ENCODE data around the gene TNPO3.

TNPO3 gene

DNA sequence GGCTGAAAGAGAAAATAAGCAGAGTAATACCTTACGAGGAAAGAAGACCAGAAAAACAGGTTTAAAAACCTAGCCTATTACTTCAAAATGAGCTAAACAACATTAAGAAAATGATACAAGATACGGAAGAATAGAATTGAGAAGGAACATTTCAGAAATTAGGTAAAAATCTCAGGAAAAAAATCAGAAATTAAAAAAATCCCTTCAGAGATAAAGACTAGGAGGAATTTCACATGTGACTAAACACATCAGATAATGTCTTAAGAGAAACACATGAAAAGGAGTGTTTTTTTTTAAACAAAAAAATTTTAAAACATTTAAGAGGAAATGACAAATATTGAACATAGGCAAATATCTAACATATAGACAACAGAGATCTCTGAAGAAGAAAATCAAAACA lies 33.3 kb downstream of the TNPO3 start:
- TF ChIP-seq CTCF (IDR thresholded peaks at IDR 0.05; ENCODE audit: extremely low read depth, insufficient read depth, missing control alignments): no peak
- no peak for DNase-seq (ENCODE audit: low spot score)
- in situ Hi-C loops (cut with MboI; ENCODE audit: low pct_unique_long_range_greater_than_20kb, low sequenced_read_pairs, unreplicated experiment): no loop called here

DNA sequence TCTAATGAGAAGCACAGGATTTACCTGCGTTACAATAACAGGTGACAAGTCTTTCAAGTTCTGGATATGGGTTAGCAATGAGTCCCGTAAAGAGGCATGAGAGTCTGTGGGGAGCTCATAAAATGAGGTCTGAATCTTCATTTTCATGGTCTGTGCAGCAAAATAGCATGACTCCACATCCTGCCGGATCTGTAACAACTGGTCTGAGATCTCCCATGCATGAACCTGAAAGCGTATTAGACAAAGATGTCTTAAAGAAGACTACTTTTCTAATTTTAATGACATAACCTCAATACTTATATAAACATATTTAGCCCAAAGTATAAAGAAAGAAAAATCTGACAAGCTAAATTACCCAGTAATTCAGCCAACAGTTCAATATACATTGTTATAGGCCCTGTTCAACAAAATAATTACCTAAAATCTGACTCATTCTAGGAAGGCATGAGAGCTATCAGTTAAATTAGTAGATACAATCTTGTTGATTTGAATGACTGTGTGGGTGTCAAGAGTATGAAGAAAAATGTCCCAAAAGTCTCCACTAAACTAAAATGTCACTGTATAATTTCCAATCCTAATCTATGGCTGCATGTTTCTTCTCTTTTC lies 36.9 kb downstream of the TNPO3 start:
- in situ Hi-C loops (cut with MboI; ENCODE audit: low pct_unique_long_range_greater_than_20kb, low sequenced_read_pairs, unreplicated experiment): no loop called here
- no peak for TF ChIP-seq CTCF (IDR thresholded peaks at IDR 0.05; ENCODE audit: extremely low read depth, insufficient read depth, missing control alignments)
- DNase-seq (ENCODE audit: low spot score): peak; percentile 32

DNA sequence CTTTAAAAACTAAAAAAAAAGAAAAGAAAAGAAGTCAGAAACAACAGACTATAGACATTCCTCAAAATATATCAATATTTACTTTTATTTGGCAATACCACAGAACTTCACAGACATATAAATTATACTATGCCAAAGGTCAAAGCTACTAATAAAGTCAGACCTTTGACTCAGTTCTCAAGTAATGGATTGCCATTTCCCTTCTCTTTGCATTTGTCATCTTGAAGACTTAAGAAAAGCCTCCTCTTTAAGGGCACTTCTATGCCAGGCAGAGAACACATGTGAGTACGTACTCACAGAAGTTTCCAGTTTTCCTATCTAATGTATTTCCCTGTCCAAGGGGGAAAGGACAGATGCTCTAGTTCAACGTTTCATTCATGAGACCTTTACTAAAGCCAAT lies 37.6 kb downstream of the TNPO3 start:
- in situ Hi-C loops (cut with MboI; ENCODE audit: low pct_unique_long_range_greater_than_20kb, low sequenced_read_pairs, unreplicated experiment): no loop called here
- no peak for TF ChIP-seq CTCF (IDR thresholded peaks at IDR 0.05; ENCODE audit: extremely low read depth, insufficient read depth, missing control alignments)
- DNase-seq (ENCODE audit: low spot score): no peak

- DNase-seq (ENCODE audit: low spot score): no peak
Measured at GRCh38 chr7:129014501-129015101, 40.3 kb downstream of the TNPO3 start.

DNA sequence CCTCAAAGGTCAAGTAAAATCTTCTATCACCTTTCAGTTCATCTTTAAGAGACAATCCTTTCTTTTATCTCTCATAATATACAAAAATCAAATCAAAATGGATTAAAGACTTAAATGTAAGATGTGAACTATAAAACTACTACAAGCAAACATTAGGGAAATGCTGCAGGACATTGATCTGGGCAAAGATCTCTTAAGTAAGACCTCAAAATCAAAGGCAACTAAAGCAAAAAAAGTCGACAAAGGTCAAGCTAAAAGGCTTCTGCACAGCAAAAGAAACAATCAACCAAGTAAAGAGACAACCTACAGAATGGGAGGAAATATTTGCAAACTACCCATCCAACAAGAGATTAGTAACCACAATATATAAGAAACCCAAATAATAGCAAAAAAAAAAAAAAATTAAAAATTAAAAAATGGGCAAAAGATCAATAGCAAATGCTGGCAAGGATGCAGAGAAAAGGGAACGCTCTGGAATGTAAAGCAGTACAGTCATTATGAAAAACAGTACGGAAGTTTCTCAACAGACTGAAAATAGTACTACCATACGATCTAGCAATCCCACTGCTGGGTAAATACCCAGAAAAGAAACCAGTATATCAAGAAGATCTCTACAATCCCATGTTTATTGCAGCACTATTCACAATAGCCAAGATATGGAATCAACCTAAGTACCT lies 41.7 kb downstream of the TNPO3 start:
- no peak for DNase-seq (ENCODE audit: low spot score)
- in situ Hi-C loops (cut with MboI; ENCODE audit: low pct_unique_long_range_greater_than_20kb, low sequenced_read_pairs, unreplicated experiment): no loop called here
- no peak for TF ChIP-seq CTCF (IDR thresholded peaks at IDR 0.05; ENCODE audit: extremely low read depth, insufficient read depth, missing control alignments)

More at GRCh38 chr7:129014501-129015101, 40.3 kb downstream of the TNPO3 start:
- in situ Hi-C loops (cut with MboI; ENCODE audit: low pct_unique_long_range_greater_than_20kb, low sequenced_read_pairs, unreplicated experiment): no loop called here
- no peak for TF ChIP-seq CTCF (IDR thresholded peaks at IDR 0.05; ENCODE audit: extremely low read depth, insufficient read depth, missing control alignments)

DNA sequence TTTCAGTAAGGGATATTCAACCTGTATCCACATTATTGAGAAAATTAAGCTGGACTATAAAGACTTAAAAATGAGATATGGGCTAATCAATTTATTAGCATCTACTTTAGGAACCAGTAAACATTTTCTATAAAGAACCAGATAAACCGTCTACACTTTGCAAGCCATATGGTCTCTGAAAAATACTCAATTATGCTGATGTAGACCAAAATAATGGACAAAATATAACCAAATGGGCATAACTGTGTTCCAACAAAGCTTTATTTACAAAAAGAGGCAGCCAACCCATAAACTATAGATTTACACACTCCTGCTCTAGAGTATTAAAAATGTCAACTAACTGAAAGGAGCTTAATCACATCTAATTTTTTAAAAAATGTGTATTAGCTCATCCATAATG lies 42.3 kb downstream of the TNPO3 start:
- DNase-seq (ENCODE audit: low spot score): no peak
- in situ Hi-C loops (cut with MboI; ENCODE audit: low pct_unique_long_range_greater_than_20kb, low sequenced_read_pairs, unreplicated experiment): no loop called here

More for the DNA sequence above, 42.3 kb downstream of the TNPO3 start:
- TF ChIP-seq CTCF (IDR thresholded peaks at IDR 0.05; ENCODE audit: extremely low read depth, insufficient read depth, missing control alignments): no peak
